D721Med (cell line): ENCODE results near the gene TOX2.

Experiments used
- DNase-seq: peaks from one replicate; pipeline ENCODE4 v3.0.0; 2011; ENCODE audit warnings: low spot score; ENCODE audit not compliant: insufficient read length
- FAIRE-seq: peaks from 2 replicates; lab custom pipeline; 2011; peaks lifted over from hg19 to GRCh38; lab: Jason Lieb, UNC
- CTCF ChIP-seq: IDR thresholded peaks from 2 replicates; pipeline ENCODE4 v1.5.1; 2012; ENCODE audit warnings: mild to moderate bottlenecking, control low read depth; ENCODE audit not compliant: insufficient read depth; ENCODE audit errors: missing control alignments

Gene TOX2

GRCh38 chr20:43904827-43905177 is 9.8 kb upstream of the TOX2 start:
- no peak for DNase-seq
- TF ChIP-seq CTCF: no peak
- FAIRE-seq: no peak

GRCh38 chr20:43906505-43907034 is 8.1 kb upstream of the TOX2 start:
- DNase-seq (no peak), FAIRE-seq (no peak)
- TF ChIP-seq CTCF: no peak

GRCh38 chr20:43909211-43909610 is 5.4 kb upstream of the TOX2 start:
- no peak for FAIRE-seq
- no peak for TF ChIP-seq CTCF
- DNase-seq: no peak

GRCh38 chr20:43909720-43910119 is 4.9 kb upstream of the TOX2 start:
- FAIRE-seq: no peak
- DNase-seq: no peak
- TF ChIP-seq CTCF: no peak

- DNase-seq: no peak
- FAIRE-seq: no peak
- TF ChIP-seq CTCF: no peak
Observed at GRCh38 chr20:43910564-43910963, 4.1 kb upstream of the TOX2 start.

- FAIRE-seq: no peak
- no peak for TF ChIP-seq CTCF
- DNase-seq: no peak
Observed at GRCh38 chr20:43911066-43911465, 3.6 kb upstream of the TOX2 start.

GRCh38 chr20:43913291-43914025 is 1.2 kb upstream of the TOX2 start:
- DNase-seq: no peak
- TF ChIP-seq CTCF: no peak
- FAIRE-seq: no peak
